PC-9 (cell line): ENCODE results near the gene ZFPL1.

ENCODE experiments used
- CTCF ChIP-seq: fragments of 200-600 bp; sonication (generic); conservative IDR thresholded peaks from 2 replicates; pipeline ENCODE4 v1.6.1; 2017; ENCODE audit warnings: mixed run types, antibody characterized with exemption, mild to moderate bottlenecking, moderate library complexity
- EZH2 ChIP-seq: fragments of 200-600 bp; sonication (generic); IDR thresholded peaks from 2 replicates; pipeline ENCODE4 v1.8.0; 2017; ENCODE audit warnings: antibody characterized with exemption, low read depth

- no peak for TF ChIP-seq CTCF
- TF ChIP-seq EZH2: no peak
Observed at GRCh38 chr11:65042891-65043290, 41.1 kb upstream of the ZFPL1 start.
